Measurements from ENCODE around the gene ZSCAN5B. TPM values are rescaled to one million over a fixed set of nuclear protein-coding genes. Genes with fewer than 3 reads are reported as not detected.
"Not testable (repeated sequence)": the region's sequence is repeated elsewhere in the genome, so short reads cannot be mapped to it uniquely, and the experiment has no call there.

ZSCAN5B gene
- polyA plus RNA-seq, 1 experiment: not detected

DNA sequence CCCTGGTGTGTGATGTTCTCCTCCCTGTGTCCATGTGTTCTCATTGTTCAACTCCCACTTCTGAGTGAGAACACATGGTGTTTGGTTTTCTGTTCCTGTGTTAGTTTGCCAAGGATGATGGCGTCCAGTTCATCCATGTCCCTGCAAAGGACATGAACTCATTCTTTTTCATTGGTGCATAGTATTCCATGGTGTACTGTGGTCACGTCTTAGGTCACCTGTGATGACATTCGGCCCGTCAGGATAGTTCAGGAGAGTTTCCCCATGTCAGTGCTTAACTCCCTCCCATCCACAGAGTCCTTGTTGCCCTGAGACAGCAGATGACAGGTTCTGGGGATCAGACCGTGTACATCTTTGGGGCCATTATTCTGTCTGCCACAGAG, 47.9 kb downstream of the ZSCAN5B start:
- H3K27me3 ChIP-seq (ENCODE audit: control insufficient read depth, insufficient read depth, low read length): no peaks in the 10 kb centered on the region
- no peaks in the 10 kb centered on the region; the same call in 1 of the 2 replicates for H3K9me3 ChIP-seq (ENCODE audit: control insufficient read depth, insufficient read depth, low read length)
- TF ChIP-seq, protein P1, sequence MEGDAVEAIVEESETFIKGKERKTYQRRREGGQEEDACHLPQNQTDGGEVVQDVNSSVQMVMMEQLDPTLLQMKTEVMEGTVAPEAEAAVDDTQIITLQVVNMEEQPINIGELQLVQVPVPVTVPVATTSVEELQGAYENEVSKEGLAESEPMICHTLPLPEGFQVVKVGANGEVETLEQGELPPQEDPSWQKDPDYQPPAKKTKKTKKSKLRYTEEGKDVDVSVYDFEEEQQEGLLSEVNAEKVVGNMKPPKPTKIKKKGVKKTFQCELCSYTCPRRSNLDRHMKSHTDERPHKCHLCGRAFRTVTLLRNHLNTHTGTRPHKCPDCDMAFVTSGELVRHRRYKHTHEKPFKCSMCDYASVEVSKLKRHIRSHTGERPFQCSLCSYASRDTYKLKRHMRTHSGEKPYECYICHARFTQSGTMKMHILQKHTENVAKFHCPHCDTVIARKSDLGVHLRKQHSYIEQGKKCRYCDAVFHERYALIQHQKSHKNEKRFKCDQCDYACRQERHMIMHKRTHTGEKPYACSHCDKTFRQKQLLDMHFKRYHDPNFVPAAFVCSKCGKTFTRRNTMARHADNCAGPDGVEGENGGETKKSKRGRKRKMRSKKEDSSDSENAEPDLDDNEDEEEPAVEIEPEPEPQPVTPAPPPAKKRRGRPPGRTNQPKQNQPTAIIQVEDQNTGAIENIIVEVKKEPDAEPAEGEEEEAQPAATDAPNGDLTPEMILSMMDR (IDR thresholded peaks at IDR 0.05; ENCODE audit: low read depth, low read length): no peak
- ChIA-PET POLR2A (no interaction called here), CTCF (no interaction called here)
- no peak overlapping the region for H3K4me3 ChIP-seq (ENCODE audit: low read depth, low read length)
- H3K27ac ChIP-seq (ENCODE audit: low read depth, low read length): no peak overlapping the region
- DNase-seq (ENCODE audit: low read depth, low spot score): no peak

DNA sequence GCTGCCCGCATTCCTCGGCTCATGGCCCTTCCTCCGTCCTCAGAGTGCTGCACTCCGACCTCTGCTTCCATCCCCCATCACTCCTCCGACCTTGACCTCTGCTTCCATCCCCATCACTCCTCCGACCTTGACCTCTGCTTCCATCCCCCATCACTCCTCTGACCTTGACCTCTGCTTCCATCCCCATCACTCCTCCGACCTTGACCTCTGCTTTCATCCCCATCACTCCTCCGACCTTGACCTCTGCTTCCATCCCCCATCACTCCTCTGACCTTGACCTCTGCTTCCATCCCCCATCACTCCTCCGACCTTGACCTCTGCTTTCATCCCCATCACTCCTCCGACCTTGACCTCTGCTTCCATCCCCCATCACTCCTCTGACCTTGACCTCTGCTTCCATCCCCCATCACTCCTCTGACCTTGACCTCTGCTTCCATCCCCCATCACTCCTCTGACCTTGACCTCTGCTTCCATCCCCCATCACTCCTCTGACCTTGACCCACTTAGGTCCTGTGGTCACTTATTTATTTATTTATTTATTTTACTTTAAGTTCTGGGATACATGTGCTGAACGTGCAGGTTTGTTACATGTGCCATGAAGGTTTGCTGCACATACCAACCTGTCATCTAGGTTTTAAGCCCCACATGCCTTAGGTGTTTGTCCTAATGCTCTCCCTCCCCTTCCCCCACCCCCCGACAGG, 48.5 kb downstream of the ZSCAN5B start:
- POLR2A ChIA-PET; CTCF ChIA-PET; DNase-seq (ENCODE audit: low read depth, low spot score); H3K4me3 ChIP-seq (ENCODE audit: low read depth, low read length); H3K27me3 ChIP-seq (ENCODE audit: control insufficient read depth, insufficient read depth, low read length); H3K9me3 ChIP-seq (ENCODE audit: control insufficient read depth, insufficient read depth, low read length); H3K27ac ChIP-seq (ENCODE audit: low read depth, low read length): not testable (repeated sequence)

DNA sequence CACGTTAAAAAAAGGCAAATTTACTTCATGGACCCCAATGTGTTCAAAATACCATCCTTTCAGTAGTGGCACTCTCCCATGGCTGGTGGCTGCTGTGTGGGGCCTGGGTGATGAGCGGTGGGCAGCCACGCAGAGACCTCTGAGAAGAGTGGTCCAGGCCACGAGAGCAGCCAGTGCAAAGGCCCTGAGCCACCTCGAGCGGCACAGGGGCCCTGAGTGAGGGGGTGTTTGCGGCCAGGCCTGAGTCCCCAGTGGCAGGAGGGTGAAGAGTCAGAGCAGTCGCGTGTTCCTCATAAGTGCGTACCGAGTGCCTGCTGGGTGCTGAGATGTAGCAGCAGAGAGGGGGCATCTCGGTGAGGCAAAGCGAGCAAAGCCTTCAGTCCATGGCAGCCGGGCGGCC, 49.5 kb downstream of the ZSCAN5B start:
- POLR2A ChIA-PET: no interaction called here
- TF ChIP-seq, protein P1 (IDR thresholded peaks at IDR 0.05; ENCODE audit: low read depth, low read length): no peak
- H3K27ac ChIP-seq (ENCODE audit: low read depth, low read length): no peak overlapping the region
- CTCF ChIA-PET: no interaction called here
- H3K27me3 ChIP-seq (ENCODE audit: control insufficient read depth, insufficient read depth, low read length): no peaks in the 10 kb centered on the region
- H3K9me3 ChIP-seq (ENCODE audit: control insufficient read depth, insufficient read depth, low read length): no peaks in the 10 kb centered on the region; the same call in 1 of the 2 replicates
- H3K4me3 ChIP-seq (ENCODE audit: low read depth, low read length): no peak overlapping the region
- DNase-seq (ENCODE audit: low read depth, low spot score): no peak

DNA sequence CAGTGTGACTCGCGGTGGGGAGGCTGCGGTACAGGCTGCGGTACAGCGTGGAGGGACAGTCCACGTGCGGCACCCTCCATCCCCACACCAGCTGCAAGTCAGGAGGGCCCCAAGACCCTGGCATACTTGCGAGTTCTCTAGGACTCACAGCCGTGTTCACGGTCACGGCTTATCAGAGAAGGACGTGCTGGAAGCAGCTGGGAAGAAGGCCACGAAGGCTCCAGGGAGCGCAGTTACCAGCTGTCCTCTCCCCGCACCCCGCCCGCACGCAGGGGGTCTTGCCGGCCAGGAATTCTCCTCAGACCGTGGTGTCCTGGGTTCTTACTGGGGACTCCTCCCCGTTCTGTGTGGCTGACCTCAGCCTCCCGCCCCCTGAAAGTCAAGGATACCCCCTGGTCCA, 50.3 kb downstream of the ZSCAN5B start:
- Histone ChIP-seq H3K4me3 (ENCODE audit: low read depth, low read length) (no peak overlapping the region), H3K27ac (ENCODE audit: low read depth, low read length) (no peak overlapping the region), H3K9me3 (ENCODE audit: control insufficient read depth, insufficient read depth, low read length) (no peaks in the 10 kb centered on the region; the same call in 1 of the 2 replicates), H3K27me3 (ENCODE audit: control insufficient read depth, insufficient read depth, low read length) (no peaks in the 10 kb centered on the region)
- TF ChIP-seq, protein P1 (IDR thresholded peaks at IDR 0.05; ENCODE audit: low read depth, low read length): no peak
- POLR2A ChIA-PET: no interaction called here
- no peak for DNase-seq (ENCODE audit: low read depth, low spot score)
- CTCF ChIA-PET: no interaction called here

DNA sequence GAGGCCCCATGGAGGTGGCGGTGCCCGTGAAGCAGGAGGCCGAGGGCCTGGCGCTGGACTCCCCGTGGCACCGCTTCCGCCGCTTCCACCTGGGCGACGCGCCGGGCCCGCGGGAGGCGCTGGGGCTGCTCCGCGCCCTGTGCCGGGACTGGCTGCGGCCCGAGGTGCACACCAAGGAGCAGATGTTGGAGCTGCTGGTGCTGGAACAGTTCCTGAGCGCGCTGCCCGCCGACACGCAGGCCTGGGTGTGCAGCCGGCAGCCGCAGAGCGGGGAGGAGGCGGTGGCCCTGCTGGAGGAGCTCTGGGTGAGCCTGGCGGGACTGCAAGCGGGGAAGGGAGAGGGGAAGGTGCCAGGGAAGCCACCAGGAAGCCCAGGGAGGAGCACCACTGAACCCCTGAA, 50.7 kb downstream of the ZSCAN5B start:
- H3K4me3 ChIP-seq (ENCODE audit: low read depth, low read length): no peak overlapping the region
- DNase-seq (ENCODE audit: low read depth, low spot score): no peak
- ChIA-PET POLR2A (no interaction called here), CTCF (no interaction called here)
- no peaks in the 10 kb centered on the region for H3K27me3 ChIP-seq (ENCODE audit: control insufficient read depth, insufficient read depth, low read length)
- TF ChIP-seq, protein P1 (IDR thresholded peaks at IDR 0.05; ENCODE audit: low read depth, low read length): no peak
- H3K9me3 ChIP-seq (ENCODE audit: control insufficient read depth, insufficient read depth, low read length): no peaks in the 10 kb centered on the region; the same call in 1 of the 2 replicates
- H3K27ac ChIP-seq (ENCODE audit: low read depth, low read length): no peak overlapping the region
